GM19468 (cell line): ENCODE results near the gene RAB27A.
"Not testable (repeated sequence)": the region's sequence is repeated elsewhere in the genome, so short reads cannot be mapped to it uniquely, and the experiment has no call there.

Experiments
- ATAC-seq: cut with Tn5 transposase; IDR thresholded peaks from one replicate; pipeline ENCODE4 v1.9.1; 2021; ENCODE audit warnings: mild to moderate bottlenecking, moderate library complexity, moderate number of reproducible peaks; ENCODE audit not compliant: unreplicated experiment; ENCODE audit errors: extremely low read depth

RAB27A gene

DNA sequence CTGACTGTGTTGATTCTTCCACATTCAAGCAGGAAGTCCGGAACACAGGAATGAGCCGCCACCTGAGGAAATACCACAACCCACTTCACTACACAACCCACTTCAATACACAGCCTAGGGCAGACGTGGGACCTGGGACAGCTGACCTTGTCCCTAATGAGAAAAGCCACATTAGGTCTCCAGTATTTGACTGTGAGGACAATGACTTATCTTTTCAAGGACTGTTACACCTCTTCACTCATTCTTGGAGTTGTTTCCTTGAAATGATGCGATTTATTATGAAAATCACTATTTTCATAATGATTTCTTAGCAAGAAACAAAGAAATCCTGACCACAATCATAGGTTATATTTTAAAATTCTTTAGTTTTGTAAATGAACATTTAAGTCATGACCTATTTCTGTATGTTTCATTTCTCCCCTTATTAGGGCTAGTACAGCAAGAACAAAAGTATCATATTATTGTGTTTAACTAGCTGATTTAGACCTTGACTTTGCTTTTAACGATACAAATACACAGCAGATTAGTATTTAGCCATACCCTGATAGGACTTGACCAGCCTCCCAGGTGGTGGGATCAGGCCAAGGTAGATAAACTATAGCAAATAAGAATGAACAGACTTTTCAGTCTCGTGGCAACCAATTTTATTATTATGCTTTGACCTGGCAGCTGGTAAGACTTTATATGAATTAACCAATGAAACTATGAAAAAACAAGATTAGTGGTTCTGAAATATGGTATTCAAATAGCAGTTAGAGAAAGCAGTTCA, 6.0 kb downstream of the RAB27A start:
- no peak for ATAC-seq

- ATAC-seq, result no peak
Measured at GRCh38 chr15:55282284-55282833, 7.3 kb downstream of the RAB27A start.

DNA sequence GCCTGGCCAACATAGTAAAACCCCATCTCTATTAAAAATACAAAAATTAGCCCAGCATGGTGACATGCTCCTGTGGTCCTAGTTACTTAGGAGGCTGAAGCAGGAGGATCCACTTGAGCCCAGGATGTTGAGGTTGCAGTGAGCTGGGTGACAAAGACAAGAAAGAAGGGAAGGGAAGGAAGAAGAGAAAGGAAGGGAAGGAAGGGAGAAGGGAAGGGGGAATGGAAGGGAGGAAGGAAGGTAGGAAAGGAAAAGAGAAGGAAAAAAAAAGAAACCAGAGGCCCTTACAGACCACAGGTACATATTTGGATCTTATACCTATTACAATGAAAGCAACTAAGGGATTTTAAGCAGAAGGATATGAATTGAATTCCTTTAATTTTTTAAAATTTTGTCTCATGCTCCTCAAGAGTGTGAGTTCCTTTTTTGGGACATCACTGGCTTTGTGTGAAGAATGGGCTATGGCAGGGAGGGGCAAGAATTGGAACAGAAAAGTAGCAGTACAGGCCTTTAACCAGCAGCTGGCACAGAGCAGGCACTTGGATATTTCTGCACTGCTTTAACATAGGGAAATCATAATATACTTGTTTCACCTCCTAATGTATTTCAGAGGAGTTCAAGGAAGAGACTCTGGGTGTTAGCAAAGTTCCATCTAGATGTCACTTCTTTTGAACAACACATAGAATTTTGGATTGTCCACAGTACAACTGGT, 7.9 kb downstream of the RAB27A start:
- no peak for ATAC-seq

- ATAC-seq, result not testable (repeated sequence)
Measured at GRCh38 chr15:55280589-55280988, 9.0 kb downstream of the RAB27A start.

DNA sequence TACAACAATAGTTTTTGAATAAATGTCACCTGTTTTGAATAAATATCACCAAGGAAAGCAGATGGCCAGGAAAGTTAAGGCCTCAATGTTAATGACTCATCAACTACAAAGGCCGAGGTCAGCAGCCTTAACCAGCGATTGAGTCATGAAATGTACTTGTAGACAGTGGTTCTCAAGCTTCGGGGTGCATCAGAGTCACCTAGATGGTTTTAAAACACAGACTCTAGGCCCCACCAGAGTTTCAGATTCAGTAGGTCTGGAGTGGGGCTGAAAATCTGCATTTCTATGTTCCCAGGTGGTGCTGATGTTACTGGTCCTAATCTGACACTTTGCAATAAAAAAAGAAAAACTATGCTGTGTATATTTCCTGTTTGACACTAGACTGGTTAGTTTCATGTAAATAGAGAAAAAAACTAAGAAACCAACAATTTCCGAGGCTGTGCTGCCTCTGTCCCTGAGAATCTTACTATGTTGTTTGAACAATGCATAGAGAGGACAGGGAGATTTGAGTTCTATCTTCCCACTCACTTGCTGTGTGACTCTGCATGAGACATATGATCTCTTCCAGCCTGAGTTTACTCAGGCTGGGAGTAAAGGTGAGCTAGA, 9.8 kb downstream of the RAB27A start:
- peak; percentile 73 for ATAC-seq

- no peak for ATAC-seq
Measured at GRCh38 chr15:55279100-55279745, 10.4 kb downstream of the RAB27A start.

- no peak for ATAC-seq
Measured at GRCh38 chr15:55277715-55278114, 11.9 kb downstream of the RAB27A start.

- ATAC-seq, result peak; percentile 34
Measured at GRCh38 chr15:55277116-55277564, 12.5 kb downstream of the RAB27A start.

DNA sequence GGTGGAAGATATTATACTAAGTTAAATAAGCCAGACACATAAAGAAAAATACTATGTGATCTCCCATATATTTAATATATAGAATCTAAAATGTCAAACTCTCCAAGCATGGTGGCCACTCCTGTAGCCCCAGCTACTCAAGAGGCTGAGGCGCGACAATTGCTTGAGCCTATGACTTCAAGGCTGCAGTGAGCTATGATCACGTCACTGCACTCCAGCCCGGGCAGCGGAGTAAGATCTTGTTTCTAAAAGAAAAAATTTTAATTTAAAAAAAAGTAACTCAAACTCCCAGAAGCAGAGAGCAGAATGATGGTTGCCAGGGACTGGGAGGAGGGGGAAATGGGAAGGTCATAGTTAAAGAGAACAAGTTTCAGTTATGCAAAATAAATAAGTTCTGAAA, 13.3 kb downstream of the RAB27A start:
- ATAC-seq, result no peak

GRCh38 chr15:55270291-55270690, 19.3 kb downstream of the RAB27A start:
- no peak for ATAC-seq

- ATAC-seq, result no peak
Measured at GRCh38 chr15:55268176-55268695, 21.4 kb downstream of the RAB27A start.

DNA sequence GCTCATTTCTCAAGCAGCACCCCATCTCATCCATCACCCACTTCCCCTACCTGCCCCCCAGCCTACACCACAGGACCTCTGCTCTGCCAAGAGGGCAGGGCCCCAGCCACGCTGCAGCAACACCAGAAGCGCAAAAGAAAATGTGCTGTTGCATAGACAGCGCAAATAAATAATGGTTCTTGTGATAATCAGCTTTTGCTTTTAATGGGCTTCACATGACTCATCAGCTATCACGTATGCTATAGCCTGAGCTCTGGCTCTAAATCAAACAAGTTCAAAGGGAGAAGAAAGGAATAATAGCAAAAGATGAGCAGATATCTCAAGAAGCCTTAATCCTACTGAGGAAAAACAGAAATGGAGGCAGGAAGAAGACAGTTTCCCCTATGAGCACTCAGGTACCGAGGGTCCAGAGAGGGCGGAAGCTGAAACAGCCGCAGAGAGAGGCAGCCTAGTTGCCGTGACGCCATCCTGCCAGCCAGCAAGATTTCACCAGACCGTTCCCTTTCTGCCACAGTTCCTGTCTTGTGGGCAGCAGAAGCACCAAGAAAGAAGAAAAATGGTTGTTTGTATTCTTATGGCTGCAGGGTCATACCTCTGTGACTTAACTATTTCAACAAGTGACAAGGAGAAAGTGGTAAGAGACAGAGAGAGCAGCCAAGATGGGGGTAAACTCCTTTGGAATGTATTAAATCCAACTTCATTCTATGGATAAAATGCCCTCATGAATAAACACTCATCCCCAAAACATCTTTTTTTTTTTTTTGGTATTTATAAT, 22.0 kb downstream of the RAB27A start:
- ATAC-seq, result peak; percentile 93

DNA sequence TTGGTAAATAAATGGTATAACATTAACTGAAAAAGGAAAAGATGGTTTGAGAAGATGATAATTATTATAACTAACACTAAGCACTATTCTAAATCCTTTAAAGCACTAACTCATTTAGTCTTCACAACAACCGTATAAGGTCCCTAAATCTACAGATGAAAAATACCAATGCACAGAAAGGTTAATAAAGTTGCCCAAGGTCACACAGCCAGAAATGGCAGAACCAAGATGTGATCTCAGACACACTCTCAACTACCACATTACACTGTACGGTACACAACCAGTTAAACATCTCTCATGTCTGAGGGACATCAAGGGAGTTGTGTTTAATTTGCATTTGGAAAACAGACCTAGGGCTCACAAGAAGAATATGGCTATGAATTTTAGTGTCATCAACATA, 23.1 kb downstream of the RAB27A start:
- no peak for ATAC-seq

GRCh38 chr15:55260562-55261131, 29.0 kb downstream of the RAB27A start:
- no peak for ATAC-seq

- ATAC-seq, result no peak
Measured at GRCh38 chr15:55257938-55258337, 31.7 kb downstream of the RAB27A start.

DNA sequence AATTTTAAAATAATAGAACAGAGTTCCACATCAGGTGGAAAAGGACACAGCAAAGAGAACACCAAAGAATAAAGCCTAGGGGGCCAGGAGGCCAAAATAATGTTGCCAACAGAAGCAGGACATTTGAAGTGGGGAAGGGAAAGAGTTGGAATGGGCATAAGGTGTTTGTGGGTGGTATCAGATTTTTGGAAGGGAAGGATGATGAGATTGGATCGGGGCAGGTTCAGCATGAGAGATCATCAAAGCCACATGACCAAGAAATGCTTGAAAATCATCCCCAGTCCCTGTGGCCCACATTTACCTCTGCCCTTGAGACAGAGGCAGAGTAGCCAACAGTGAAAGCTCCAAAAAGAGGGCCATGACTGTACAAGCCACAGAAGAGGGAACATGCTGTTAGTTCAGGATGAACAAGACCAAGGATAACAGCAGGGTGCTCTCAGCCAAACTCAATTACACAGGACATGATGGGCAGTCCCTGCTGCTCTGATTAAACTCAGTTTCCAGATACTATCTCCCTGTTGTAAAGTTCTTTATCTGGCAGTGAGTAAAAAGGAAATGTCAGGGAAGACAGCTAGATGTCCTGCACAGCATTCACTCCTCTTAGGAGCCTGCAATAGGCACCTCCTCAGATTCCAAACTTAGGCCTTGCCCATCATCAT, 32.5 kb downstream of the RAB27A start:
- ATAC-seq, result no peak

- ATAC-seq, result no peak
Measured at GRCh38 chr15:55256281-55257011, 33.2 kb downstream of the RAB27A start.

DNA sequence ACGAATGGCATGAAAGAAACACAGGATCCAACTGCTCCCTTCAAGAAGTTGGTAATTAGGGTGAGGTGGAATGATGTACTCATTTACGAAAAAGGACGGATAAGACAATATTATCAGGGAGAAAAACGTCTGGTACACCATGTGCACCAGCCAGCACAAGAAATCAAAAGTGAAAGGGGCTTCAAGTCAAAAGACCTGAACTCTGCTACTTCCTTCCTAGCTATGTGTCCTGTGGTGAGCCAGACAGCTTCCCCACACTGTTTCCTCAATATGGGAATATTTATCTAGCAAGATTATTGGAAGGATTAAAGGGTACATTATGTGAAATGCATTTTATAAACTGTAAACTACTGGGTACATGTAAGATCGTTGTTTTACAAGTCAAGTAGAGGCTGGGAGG, 33.9 kb downstream of the RAB27A start:
- ATAC-seq, result no peak
